DMS153 treated with DMSO at 0.1 percent for 48 hours (cell line): ENCODE measurements around the gene MEIS1.

Experiments
- DNase-seq: peaks from one replicate; lab custom pipeline; 2025; ENCODE audit not compliant: unreplicated experiment; lab: John Stamatoyannopoulos, UW

Gene MEIS1

GRCh38 chr2:66579186-66580126 lies 144.5 kb downstream of the MEIS1 start:
- no peak for DNase-seq

- no peak for DNase-seq
These were observed 145.5 kb downstream of the MEIS1 start for GRCh38 chr2:66580166-66581049.

GRCh38 chr2:66581339-66582103 lies 146.6 kb downstream of the MEIS1 start:
- no peak for DNase-seq

- DNase-seq, result no peak
These were observed 147.4 kb downstream of the MEIS1 start for GRCh38 chr2:66582104-66582986.

GRCh38 chr2:66582987-66583880 lies 148.3 kb downstream of the MEIS1 start:
- DNase-seq, result no peak

- no peak for DNase-seq
These were observed 149.0 kb downstream of the MEIS1 start for GRCh38 chr2:66583881-66584280.

GRCh38 chr2:66585587-66585986 lies 150.7 kb downstream of the MEIS1 start:
- no peak for DNase-seq

GRCh38 chr2:66587216-66587615 lies 152.3 kb downstream of the MEIS1 start:
- no peak for DNase-seq

- no peak for DNase-seq
These were observed 159.1 kb downstream of the MEIS1 start for GRCh38 chr2:66594001-66594400.

- DNase-seq, result no peak
These were observed 160.6 kb downstream of the MEIS1 start for GRCh38 chr2:66595556-66595955.

- DNase-seq, result no peak
These were observed 161.3 kb downstream of the MEIS1 start for GRCh38 chr2:66596256-66596655.

GRCh38 chr2:66601624-66602023 lies 166.7 kb downstream of the MEIS1 start:
- no peak for DNase-seq

- no peak for DNase-seq
These were observed 167.4 kb downstream of the MEIS1 start for GRCh38 chr2:66602341-66602740.

GRCh38 chr2:66604326-66604725 lies 169.4 kb downstream of the MEIS1 start:
- DNase-seq, result no peak

GRCh38 chr2:66604976-66605375 lies 170.1 kb downstream of the MEIS1 start:
- no peak for DNase-seq

- DNase-seq, result no peak
These were observed 172.2 kb downstream of the MEIS1 start for GRCh38 chr2:66607152-66607551.
